Osteoblast (primary cell): ENCODE results near the gene BAZ2B. TPM values are rescaled to one million over a fixed set of nuclear protein-coding genes. Genes with fewer than 3 reads are reported as not detected.

Experiments used
- DNase-seq: peaks from one replicate; pipeline ENCODE4 v3.0.0; 2011; ENCODE audit warnings: low spot score, mixed read lengths; ENCODE audit not compliant: insufficient read length; ENCODE audit errors: missing footprints
- H2AFZ ChIP-seq: 2 replicates; pipeline ENCODE4 v1.6.0; 2011; ENCODE audit warnings: mild to moderate bottlenecking, low read length
- H3K27ac ChIP-seq: 2 replicates; pipeline ENCODE4 v1.5.1; 2011; ENCODE audit warnings: mild to moderate bottlenecking, low read depth, low read length, moderate library complexity
- H3K27me3 ChIP-seq: 2 replicates; pipeline ENCODE4 v1.6.0; 2012; ENCODE audit warnings: mild to moderate bottlenecking, control low read depth, inconsistent platforms, low read length, moderate library complexity; ENCODE audit not compliant: insufficient read depth
- H3K36me3 ChIP-seq: 2 replicates; pipeline ENCODE4 v1.5.1; 2011; ENCODE audit warnings: mild to moderate bottlenecking, low read length, control low read depth, moderate library complexity; ENCODE audit not compliant: insufficient read depth
- H3K4me1 ChIP-seq: 2 replicates; pipeline ENCODE4 v1.5.1; 2011; ENCODE audit warnings: mild to moderate bottlenecking, low read length, control low read depth, moderate library complexity; ENCODE audit not compliant: insufficient read depth
- H3K4me2 ChIP-seq: 2 replicates; pipeline ENCODE4 v1.6.0; 2011; ENCODE audit warnings: mild to moderate bottlenecking, low read length; ENCODE audit not compliant: insufficient read depth
- H3K4me3 ChIP-seq: fragments of 200-600 bp; sonication (generic); 3 replicates; pipeline ENCODE4 v1.5.1; 2012; ENCODE audit warnings: mild to moderate bottlenecking, low read length, inconsistent platforms; ENCODE audit not compliant: insufficient read depth
- H3K79me2 ChIP-seq: 2 replicates; pipeline ENCODE4 v1.6.0; 2012; ENCODE audit warnings: mild to moderate bottlenecking, low read length, control low read depth, inconsistent platforms; ENCODE audit not compliant: insufficient read depth
- H3K9me3 ChIP-seq: 2 replicates; pipeline ENCODE4 v1.5.1; 2011; ENCODE audit warnings: low read depth, low read length, control low read depth
- H4K20me1 ChIP-seq: 2 replicates; pipeline ENCODE4 v1.6.0; 2012; ENCODE audit warnings: mild to moderate bottlenecking, low read length, control low read depth; ENCODE audit not compliant: insufficient read depth
- total RNA-seq: library from RNA; depleted of rRNA; stranded (reverse); fragments of >200 nt; gene quantifications from 2 replicates; pipeline ENCODE4 v1.2.3, GENCODE V29; 2012
- TF ChIP-seq, protein P1 (sequence below): IDR thresholded peaks from 2 replicates; pipeline ENCODE4 v1.5.1; 2011; ENCODE audit warnings: mild to moderate bottlenecking, low read depth, low read length, moderate library complexity; ENCODE audit errors: extremely low read depth

Gene BAZ2B
- total RNA-seq, 1 donor = 59.4 TPM

DNA sequence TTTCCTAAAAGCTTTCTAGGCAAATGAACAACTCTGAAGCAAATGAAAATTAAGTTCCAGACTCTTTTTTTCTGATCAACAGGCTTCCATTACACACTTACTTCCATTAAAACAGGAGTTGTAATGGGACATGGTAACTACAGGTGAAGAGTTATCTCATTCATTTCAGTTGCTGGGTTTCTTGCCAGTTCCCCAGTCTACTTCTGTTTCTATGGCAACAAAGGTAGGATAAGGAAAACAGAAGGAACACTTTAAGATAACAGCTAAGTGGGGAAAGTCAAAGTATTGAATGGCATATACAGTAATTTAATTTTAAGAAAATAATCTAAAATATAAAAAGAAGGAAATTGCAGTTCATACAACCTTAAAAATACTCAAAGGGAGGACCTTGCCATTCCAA lies 25.1 kb downstream of the BAZ2B start:
- no peaks in the 10 kb centered on the region for H3K79me2 ChIP-seq
- H3K4me3 ChIP-seq = no peak overlapping the region
- no peak overlapping the region for H2AFZ ChIP-seq
- no peak overlapping the region for H3K27ac ChIP-seq
- DNase-seq = no peak
- peaks cover 7% of the 10 kb centered on the region for H3K4me1 ChIP-seq
- TF ChIP-seq, protein P1, sequence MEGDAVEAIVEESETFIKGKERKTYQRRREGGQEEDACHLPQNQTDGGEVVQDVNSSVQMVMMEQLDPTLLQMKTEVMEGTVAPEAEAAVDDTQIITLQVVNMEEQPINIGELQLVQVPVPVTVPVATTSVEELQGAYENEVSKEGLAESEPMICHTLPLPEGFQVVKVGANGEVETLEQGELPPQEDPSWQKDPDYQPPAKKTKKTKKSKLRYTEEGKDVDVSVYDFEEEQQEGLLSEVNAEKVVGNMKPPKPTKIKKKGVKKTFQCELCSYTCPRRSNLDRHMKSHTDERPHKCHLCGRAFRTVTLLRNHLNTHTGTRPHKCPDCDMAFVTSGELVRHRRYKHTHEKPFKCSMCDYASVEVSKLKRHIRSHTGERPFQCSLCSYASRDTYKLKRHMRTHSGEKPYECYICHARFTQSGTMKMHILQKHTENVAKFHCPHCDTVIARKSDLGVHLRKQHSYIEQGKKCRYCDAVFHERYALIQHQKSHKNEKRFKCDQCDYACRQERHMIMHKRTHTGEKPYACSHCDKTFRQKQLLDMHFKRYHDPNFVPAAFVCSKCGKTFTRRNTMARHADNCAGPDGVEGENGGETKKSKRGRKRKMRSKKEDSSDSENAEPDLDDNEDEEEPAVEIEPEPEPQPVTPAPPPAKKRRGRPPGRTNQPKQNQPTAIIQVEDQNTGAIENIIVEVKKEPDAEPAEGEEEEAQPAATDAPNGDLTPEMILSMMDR = no peak
- H3K27me3 ChIP-seq = no peaks in the 10 kb centered on the region
- no peaks in the 10 kb centered on the region for H3K9me3 ChIP-seq
- peaks cover 5% of the 10 kb centered on the region for H4K20me1 ChIP-seq
- no peak overlapping the region for H3K4me2 ChIP-seq
- no peaks in the 10 kb centered on the region for H3K36me3 ChIP-seq

DNA sequence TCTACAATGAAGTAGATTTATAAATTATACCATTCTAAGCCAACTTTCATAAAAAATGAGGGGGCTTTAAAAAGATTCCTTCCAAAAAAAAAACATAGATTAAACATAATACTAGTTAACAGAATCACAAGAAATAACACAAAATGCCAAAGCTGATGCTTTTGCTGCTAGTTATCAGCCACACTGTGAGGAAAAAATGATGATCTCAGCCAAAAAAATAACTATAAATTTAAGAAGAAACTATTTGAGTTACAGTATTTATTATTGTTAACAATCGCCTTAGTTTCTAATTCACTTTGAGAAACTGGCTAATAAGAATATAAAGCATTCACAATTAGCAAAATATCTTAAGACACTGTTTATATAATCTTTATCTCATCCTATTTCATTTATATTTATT lies 27.1 kb downstream of the BAZ2B start:
- H3K27me3 ChIP-seq = no peaks in the 10 kb centered on the region
- H3K4me3 ChIP-seq = no peak overlapping the region
- DNase-seq = no peak
- no peaks in the 10 kb centered on the region for H3K79me2 ChIP-seq
- H3K36me3 ChIP-seq = no peaks in the 10 kb centered on the region
- no peaks in the 10 kb centered on the region for H3K4me1 ChIP-seq
- no peaks in the 10 kb centered on the region for H4K20me1 ChIP-seq
- TF ChIP-seq, protein P1 = no peak
- H3K9me3 ChIP-seq = no peaks in the 10 kb centered on the region
- no peak overlapping the region for H3K4me2 ChIP-seq
- H2AFZ ChIP-seq = no peak overlapping the region
- H3K27ac ChIP-seq = no peak overlapping the region

DNA sequence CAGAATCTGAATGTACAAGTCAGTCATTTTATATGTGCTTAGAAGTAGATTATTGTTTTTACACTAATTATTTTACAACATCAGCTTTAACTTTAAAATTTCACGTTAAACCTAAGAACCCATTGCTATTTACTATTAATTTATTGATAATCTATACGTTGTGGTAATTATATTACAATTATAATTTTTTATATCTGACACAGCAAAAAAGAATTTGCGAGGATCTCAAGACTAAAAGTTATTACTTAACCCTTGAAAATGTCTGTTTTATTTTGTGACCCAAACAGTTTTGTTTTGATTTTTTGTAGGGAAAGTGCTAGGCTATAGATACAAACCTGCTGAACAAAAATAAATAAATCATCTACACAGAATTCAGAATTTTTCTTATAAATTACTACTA lies 30.3 kb downstream of the BAZ2B start:
- no peak overlapping the region for H3K4me3 ChIP-seq
- no peaks in the 10 kb centered on the region for H3K4me1 ChIP-seq
- H3K79me2 ChIP-seq = no peaks in the 10 kb centered on the region
- no peaks in the 10 kb centered on the region for H3K9me3 ChIP-seq
- H3K4me2 ChIP-seq = no peak overlapping the region
- H3K27ac ChIP-seq = no peak overlapping the region
- no peak for DNase-seq
- H3K27me3 ChIP-seq = no peaks in the 10 kb centered on the region
- H3K36me3 ChIP-seq = no peaks in the 10 kb centered on the region
- TF ChIP-seq, protein P1 = no peak
- H2AFZ ChIP-seq = no peak overlapping the region
- no peaks in the 10 kb centered on the region for H4K20me1 ChIP-seq

DNA sequence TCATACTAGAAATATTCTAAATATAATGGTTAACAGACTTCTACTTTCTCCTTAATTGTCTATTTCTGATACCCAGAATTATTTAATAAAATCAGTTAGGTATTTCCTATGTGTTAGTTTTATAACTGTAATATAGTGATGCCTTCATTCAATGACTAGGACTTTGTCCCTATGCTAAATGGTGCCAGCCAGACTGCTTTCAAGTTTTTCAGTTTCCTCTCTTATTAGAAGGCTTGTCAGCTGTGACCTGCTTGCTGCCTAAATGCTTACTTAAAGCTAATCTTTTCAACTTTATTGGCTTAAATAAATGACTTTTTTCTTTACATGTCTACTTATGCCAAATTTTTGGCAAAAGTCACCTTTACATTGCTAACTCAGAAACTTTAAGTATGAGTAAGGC lies 30.7 kb downstream of the BAZ2B start:
- H3K79me2 ChIP-seq = no peaks in the 10 kb centered on the region
- no peak for DNase-seq
- TF ChIP-seq, protein P1 = no peak
- no peak overlapping the region for H3K4me2 ChIP-seq
- H3K27ac ChIP-seq = no peak overlapping the region
- no peak overlapping the region for H2AFZ ChIP-seq
- H3K4me1 ChIP-seq = no peaks in the 10 kb centered on the region
- no peaks in the 10 kb centered on the region for H3K27me3 ChIP-seq
- no peaks in the 10 kb centered on the region for H3K36me3 ChIP-seq
- H3K4me3 ChIP-seq = no peak overlapping the region
- H4K20me1 ChIP-seq = no peaks in the 10 kb centered on the region
- no peaks in the 10 kb centered on the region for H3K9me3 ChIP-seq
